ENCODE measurements around the gene OCA2.

- TF ChIP-seq EZH2 (optimal IDR thresholded peaks at IDR 0.05; ENCODE audit: low read depth, low read length) (no peak), CTCF (IDR thresholded peaks at IDR 0.05; ENCODE audit: low read length) (no peak)
Observed at GRCh38 chr15:28020644-28021043, 78.5 kb downstream of the OCA2 start.
